Panc1 (cell line): ENCODE results near the gene TLE4. TPM values are rescaled to one million over a fixed set of nuclear protein-coding genes. Genes with fewer than 3 reads are reported as not detected.

Source experiments
- ATAC-seq: fragments of 200-7000 bp; cut with Tn5 transposase; 2 replicates; pipeline ENCODE4 v1.9.1; 2020; ENCODE audit warnings: mild to moderate bottlenecking, moderate library complexity
- BruUV-seq: library from RNA; stranded (reverse); fragments of 400-500 nt; replicated peaks from 2 replicates; lab custom pipeline; 2021; lab: Mats Ljungman, UMichigan
- CTCF ChIA-PET: fragments of 300-600 bp; sonication (Branson Sonifier 250); formaldehyde crosslinking; loops from one replicate; lab custom pipeline; 2022; ENCODE audit warnings: antibody characterized with exemption; lab: Charles Lee
- POLR2A ChIA-PET: fragments of 300-600 bp; sonication (Branson Sonifier 250); formaldehyde crosslinking; loops from one replicate; lab custom pipeline; 2022; ENCODE audit warnings: antibody characterized with exemption; lab: Charles Lee
- DNase-seq: peaks from one replicate; pipeline ENCODE4 v3.0.0-alpha.2; 2010; ENCODE audit warnings: low read depth, low spot score
- H3K27ac ChIP-seq: 2 replicates; pipeline ENCODE4 v1.5.1; 2011; ENCODE audit warnings: mild to moderate bottlenecking, low read length, inconsistent platforms
- H3K27me3 ChIP-seq: fragments of 200-500 bp; sonication (Bioruptor generic); 2 replicates; pipeline ENCODE4 v1.6.0; 2014; ENCODE audit warnings: low read length, inconsistent platforms; ENCODE audit not compliant: control insufficient read depth, insufficient read depth
- H3K36me3 ChIP-seq: fragments of 200-500 bp; sonication (Bioruptor generic); 2 replicates; pipeline ENCODE4 v1.5.1; 2014; ENCODE audit warnings: inconsistent platforms, mild to moderate bottlenecking, low read length, moderate library complexity; ENCODE audit not compliant: control insufficient read depth, insufficient read depth
- H3K4me1 ChIP-seq: 2 replicates; pipeline ENCODE4 v1.5.1; 2011; ENCODE audit warnings: inconsistent platforms, mild to moderate bottlenecking, low read length, moderate library complexity; ENCODE audit not compliant: control insufficient read depth, insufficient read depth
- H3K4me3 ChIP-seq, 2 experiments: 2 replicates each; pipeline ENCODE4 v1.5.1; 2011 to 2012; ENCODE audit warnings: low read depth in 2 of 2, low read length in 2 of 2, mild to moderate bottlenecking in 2 of 2, inconsistent platforms in 1 of 2, moderate library complexity in 1 of 2
- H3K9me3 ChIP-seq: fragments of 200-500 bp; sonication (Bioruptor generic); 2 replicates; pipeline ENCODE4 v1.5.1; 2014; ENCODE audit warnings: low read depth, mild to moderate bottlenecking, inconsistent platforms, low read length, moderate library complexity; ENCODE audit not compliant: control insufficient read depth, insufficient read depth
- POLR2AphosphoS5 ChIP-seq: IDR thresholded peaks from 2 replicates; pipeline ENCODE4 v1.6.1; 2012; ENCODE audit warnings: mild to moderate bottlenecking, low read depth, low read length, moderate library complexity
- SIN3A ChIP-seq: IDR thresholded peaks from 2 replicates; pipeline ENCODE4 v1.6.1; 2012; ENCODE audit warnings: low read depth, mild to moderate bottlenecking, low read length, moderate library complexity, borderline replicate concordance; ENCODE audit not compliant: insufficient read depth
- TCF7L2 ChIP-seq: IDR thresholded peaks from 2 replicates; pipeline ENCODE4 v1.6.1; 2011; ENCODE audit warnings: mild to moderate bottlenecking, low read depth, low read length, inconsistent platforms
- in situ Hi-C: cut with HindIII; loops from 2 replicates; pipeline ENCODE4 v1.10.0; 2016; ENCODE audit warnings: low sequenced_read_pairs, low pct_unique_long_range_greater_than_20kb
- intact Hi-C: fragments of 100-400 bp; cut with micrococcal nuclease; formaldehyde crosslinking; loops from one replicate; pipeline ENCODE4 v1.10.0; 2022; ENCODE audit not compliant: unreplicated experiment
- total RNA-seq: library from RNA; stranded (reverse); gene quantifications from one replicate; pipeline ENCODE4 v1.2.1, GENCODE V29; 2021; ENCODE audit not compliant: unreplicated experiment
- TF ChIP-seq, protein P1 (sequence below), 2 experiments: IDR thresholded peaks; 2 replicates each; pipeline ENCODE4 v1.6.1; 2011 to 2012; ENCODE audit warnings: low read depth in 2 of 2, control low read depth in 1 of 2, low read length in 1 of 2, mild to moderate bottlenecking in 1 of 2, moderate library complexity in 1 of 2; ENCODE audit not compliant: insufficient read depth in 1 of 2
- TF ChIP-seq, protein P2 (sequence below): fragments of 450-650 bp; IDR thresholded peaks from 2 replicates; pipeline ENCODE4 v1.5.1; 2017; ENCODE audit warnings: mild to moderate bottlenecking

TLE4 gene
- total RNA-seq, 1 experiment from 2014 or later, result 8.7 TPM

DNA sequence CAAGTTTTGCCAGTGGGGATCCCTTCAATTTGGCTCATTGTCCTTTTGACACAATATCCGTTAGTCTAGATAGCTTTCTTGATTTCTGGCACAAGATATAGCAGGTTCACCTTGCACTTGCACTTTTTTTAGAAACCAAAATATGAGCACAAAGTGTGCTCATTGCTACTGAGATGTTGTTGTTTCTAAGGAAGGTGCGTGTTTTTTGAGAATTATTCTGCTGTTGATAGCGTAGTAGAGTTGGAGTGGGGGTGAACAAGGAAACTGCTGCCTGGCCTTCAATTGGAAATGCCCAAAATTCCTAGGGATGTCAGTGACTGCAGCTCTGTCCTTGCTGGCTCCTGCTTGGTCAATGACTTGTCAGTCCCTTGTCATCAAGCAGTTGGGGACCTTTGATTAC is 73.3 kb downstream of the TLE4 start:
- H3K4me3 ChIP-seq, result no peak overlapping the region
- ATAC-seq (no peak), DNase-seq (no peak)
- intact Hi-C loops, result no loop called here
- no peaks in the 10 kb centered on the region for H3K9me3 ChIP-seq
- ChIA-PET POLR2A (no interaction called here), CTCF (no interaction called here)
- no TSS peak for BruUV-seq
- TF ChIP-seq SIN3A (no peak), TCF7L2 (no peak), POLR2AphosphoS5 (no peak)
- TF ChIP-seq, protein P1, sequence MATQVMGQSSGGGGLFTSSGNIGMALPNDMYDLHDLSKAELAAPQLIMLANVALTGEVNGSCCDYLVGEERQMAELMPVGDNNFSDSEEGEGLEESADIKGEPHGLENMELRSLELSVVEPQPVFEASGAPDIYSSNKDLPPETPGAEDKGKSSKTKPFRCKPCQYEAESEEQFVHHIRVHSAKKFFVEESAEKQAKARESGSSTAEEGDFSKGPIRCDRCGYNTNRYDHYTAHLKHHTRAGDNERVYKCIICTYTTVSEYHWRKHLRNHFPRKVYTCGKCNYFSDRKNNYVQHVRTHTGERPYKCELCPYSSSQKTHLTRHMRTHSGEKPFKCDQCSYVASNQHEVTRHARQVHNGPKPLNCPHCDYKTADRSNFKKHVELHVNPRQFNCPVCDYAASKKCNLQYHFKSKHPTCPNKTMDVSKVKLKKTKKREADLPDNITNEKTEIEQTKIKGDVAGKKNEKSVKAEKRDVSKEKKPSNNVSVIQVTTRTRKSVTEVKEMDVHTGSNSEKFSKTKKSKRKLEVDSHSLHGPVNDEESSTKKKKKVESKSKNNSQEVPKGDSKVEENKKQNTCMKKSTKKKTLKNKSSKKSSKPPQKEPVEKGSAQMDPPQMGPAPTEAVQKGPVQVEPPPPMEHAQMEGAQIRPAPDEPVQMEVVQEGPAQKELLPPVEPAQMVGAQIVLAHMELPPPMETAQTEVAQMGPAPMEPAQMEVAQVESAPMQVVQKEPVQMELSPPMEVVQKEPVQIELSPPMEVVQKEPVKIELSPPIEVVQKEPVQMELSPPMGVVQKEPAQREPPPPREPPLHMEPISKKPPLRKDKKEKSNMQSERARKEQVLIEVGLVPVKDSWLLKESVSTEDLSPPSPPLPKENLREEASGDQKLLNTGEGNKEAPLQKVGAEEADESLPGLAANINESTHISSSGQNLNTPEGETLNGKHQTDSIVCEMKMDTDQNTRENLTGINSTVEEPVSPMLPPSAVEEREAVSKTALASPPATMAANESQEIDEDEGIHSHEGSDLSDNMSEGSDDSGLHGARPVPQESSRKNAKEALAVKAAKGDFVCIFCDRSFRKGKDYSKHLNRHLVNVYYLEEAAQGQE (IDR thresholded peaks at IDR 0.05; ENCODE audit: insufficient read depth in 1 of 2, low read depth in 2 of 2, low read length in 1 of 2), result no peak
- TF ChIP-seq, protein P2, sequence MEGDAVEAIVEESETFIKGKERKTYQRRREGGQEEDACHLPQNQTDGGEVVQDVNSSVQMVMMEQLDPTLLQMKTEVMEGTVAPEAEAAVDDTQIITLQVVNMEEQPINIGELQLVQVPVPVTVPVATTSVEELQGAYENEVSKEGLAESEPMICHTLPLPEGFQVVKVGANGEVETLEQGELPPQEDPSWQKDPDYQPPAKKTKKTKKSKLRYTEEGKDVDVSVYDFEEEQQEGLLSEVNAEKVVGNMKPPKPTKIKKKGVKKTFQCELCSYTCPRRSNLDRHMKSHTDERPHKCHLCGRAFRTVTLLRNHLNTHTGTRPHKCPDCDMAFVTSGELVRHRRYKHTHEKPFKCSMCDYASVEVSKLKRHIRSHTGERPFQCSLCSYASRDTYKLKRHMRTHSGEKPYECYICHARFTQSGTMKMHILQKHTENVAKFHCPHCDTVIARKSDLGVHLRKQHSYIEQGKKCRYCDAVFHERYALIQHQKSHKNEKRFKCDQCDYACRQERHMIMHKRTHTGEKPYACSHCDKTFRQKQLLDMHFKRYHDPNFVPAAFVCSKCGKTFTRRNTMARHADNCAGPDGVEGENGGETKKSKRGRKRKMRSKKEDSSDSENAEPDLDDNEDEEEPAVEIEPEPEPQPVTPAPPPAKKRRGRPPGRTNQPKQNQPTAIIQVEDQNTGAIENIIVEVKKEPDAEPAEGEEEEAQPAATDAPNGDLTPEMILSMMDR, result no peak
- H3K27ac ChIP-seq, result no peak overlapping the region
- H3K36me3 ChIP-seq, result no peaks in the 10 kb centered on the region
- no peaks in the 10 kb centered on the region for H3K4me1 ChIP-seq
- no peaks in the 10 kb centered on the region for H3K27me3 ChIP-seq
- in situ Hi-C loops, result no loop called here

DNA sequence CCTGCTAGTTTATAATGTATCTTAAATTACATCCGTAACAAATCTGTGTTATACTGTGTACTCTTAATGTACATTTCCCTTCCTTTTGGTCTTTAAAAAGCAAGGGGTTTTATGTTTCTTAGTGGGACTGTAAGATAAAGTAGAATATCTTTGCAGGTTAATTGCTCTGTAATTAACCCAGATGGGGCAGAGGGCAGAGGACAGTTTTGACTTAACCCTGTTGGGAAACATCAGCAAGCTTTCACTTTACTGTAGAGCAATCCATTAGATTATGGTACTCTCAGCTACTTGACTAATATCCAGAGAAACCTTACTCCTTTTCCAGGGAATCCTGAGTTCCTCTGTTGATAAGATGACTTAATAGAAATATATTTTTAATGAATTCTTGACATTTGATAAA is 74.3 kb downstream of the TLE4 start:
- H3K4me1 ChIP-seq, result no peaks in the 10 kb centered on the region
- no TSS peak for BruUV-seq
- in situ Hi-C loops, result no loop called here

More for the DNA sequence above, 74.3 kb downstream of the TLE4 start:
- no peaks in the 10 kb centered on the region for H3K27me3 ChIP-seq
- ATAC-seq (no peak), DNase-seq (no peak)
- TF ChIP-seq, protein P1 (IDR thresholded peaks at IDR 0.05; ENCODE audit: insufficient read depth in 1 of 2, low read depth in 2 of 2, low read length in 1 of 2), result no peak
- TF ChIP-seq TCF7L2, result no peak
- TF ChIP-seq, protein P2, result no peak
- TF ChIP-seq SIN3A, result no peak
- no peak for TF ChIP-seq POLR2AphosphoS5
- H3K36me3 ChIP-seq, result no peaks in the 10 kb centered on the region
- ChIA-PET POLR2A (no interaction called here), CTCF (no interaction called here)
- no peak overlapping the region for H3K27ac ChIP-seq
- no peak overlapping the region for H3K4me3 ChIP-seq
- intact Hi-C loops, result no loop called here
- no peaks in the 10 kb centered on the region for H3K9me3 ChIP-seq
